GM21619 (cell line): ENCODE results near the gene NDUFB2.
A peak's percentile ranks its signal among the peaks of the same experiment; 100 is the strongest.
"Not testable (repeated sequence)": the region's sequence is repeated elsewhere in the genome, so short reads cannot be mapped to it uniquely, and the experiment has no call there.

Source experiments
- ATAC-seq: cut with Tn5 transposase; IDR thresholded peaks from one replicate; pipeline ENCODE4 v1.9.1; 2021; ENCODE audit not compliant: unreplicated experiment

Gene NDUFB2

DNA sequence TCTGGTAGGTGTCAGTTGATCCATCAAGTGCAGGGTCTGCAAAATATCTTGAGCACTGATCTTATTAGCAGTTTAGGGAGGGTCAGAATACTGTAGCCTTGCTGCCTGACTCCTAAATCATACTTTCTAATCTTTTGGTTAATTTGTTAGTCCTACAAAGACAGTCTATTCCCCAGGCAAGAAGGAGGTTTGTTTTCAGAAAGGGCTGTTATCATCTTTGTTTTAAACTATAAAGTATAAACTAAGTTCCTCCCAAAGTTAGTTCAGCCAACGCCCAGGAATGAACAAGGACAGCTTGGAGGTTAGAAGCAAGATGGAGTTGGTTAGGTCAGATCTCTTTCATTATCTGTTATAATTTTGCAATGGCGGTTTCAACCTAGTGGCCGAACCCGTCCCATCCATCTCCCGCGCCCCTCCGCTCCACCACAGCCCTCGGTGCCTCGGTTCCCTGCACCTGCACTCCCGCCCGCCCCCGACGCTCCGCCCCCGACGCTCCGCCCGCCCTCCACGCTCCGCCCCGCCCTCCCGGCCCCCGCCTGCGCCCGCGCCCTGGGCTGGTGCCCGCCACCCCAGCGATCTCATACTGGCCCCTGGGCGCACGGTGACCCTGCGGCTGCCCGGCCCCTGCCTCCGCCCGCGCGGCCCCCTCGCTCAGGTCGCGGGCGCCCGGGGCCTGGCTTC, 24.0 kb upstream of the NDUFB2 start, which contains the start of gene ADCK2:
TSS of gene ADCK2 (plus strand) at position 564 of the 681 bp plus-strand sequence. CDS start 386 bp downstream, outside the sequence.
- peak; percentile 47 for ATAC-seq

DNA sequence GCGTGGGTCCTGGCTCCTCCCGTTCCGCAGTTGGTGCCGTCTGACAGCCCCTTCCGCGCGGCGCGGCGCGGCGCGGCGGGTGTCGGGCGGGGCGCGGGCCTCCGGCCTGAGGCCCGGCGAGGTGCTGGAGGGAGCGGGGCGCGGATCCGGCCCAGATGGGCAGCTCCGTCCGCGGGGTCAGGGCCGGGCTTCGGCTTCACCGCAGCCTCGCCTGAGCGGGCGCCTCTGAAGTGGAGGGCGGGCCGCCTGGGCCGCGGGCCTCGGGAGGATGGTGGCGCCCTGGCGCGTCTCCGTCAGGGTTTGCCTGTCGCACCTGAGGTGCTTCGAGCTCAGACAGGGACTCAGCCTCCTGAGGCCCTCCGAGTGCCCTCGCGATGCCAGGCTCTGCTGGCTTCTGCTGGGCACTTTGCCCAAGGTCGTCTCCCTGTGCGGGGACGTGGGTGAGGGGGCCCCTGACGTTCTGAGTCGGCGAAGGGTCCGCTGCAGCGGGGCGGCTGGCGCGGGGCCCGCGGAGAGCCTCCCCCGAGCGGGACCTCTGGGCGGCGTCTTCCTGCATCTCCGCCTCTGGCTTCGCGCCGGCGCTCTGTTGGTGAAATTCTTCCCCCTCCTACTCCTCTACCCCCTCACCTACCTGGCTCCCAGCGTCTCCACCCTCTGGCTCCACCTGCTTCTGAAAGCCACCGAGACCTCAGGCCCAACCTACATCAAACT, 23.3 kb upstream of the NDUFB2 start:
- peak; percentile 37 for ATAC-seq

DNA sequence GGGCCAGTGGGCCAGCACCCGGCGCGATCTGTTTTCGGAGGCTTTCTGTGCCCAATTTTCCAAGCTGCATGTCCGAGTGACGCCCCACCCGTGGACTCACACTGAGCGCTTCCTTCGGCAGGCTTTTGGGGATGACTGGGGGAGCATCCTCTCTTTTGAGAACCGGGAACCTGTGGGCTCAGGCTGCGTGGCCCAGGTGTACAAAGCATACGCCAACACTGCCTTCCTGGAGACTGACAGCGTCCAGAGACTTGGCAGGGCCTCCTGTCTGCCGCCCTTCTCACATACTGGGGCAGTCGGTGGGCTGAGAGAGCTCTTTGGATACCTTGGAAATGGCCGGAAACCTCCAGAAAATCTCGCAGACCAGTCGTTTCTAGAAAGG, 22.7 kb upstream of the NDUFB2 start:
- no peak for ATAC-seq

DNA sequence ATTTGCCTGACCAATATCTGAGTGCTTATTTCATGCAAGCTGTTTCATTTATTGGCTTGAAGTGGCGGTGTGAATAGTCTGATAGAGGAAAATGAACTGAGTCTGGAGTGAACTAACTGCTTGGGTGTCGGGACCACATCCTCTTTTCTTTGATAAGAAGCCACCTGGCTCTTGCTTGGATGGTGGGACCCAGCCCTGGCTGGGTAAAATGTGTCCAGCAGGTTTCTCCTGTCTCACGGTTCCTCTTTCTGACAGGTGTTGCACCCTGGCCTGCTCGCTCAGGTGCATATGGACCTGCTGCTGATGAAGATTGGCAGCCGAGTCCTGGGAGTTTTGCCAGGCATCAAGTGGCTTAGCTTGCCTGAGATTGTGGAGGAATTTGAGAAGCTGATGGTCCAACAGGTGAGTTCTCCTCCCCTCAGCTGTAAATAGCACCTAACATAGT, 22.1 kb upstream of the NDUFB2 start:
- ATAC-seq: peak; percentile 16

DNA sequence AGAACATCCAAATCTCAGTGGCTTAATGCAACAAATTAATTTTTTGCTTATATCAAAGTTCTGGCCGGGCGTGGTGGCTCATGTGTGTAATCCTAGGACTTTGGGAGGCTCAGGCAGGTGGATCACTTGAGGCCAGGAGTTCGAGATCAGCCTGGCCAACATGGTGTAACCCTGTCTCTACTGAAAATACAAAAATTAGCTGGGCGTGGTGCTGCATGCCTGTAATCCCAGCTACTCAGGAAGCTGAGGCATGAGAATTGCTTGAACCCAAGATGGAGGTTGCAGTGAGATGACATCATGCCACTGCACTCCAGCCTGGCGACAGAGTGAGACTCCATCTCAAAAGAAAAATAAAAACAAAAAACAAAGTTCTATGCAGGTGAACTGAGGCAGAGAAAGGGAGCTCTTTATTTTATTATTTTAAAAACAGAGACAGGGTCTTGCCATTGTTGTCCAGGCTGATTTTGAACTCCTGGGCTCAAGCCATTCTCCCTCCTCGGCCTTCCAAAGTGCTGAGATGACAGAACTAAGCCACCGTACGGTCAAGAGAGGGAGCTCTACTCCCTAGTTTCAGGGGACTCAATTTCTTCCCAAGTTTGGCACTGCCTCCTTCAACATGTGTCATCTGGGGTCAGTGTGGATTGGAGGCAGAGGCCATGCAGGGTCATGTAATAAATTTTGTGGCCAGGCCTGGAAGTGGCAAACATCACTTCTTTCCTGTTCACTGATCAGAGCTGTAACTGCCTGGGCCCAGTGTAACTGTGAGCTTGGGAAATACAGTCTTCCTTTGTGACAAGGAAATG, 21.4 kb upstream of the NDUFB2 start:
- ATAC-seq: no peak

DNA sequence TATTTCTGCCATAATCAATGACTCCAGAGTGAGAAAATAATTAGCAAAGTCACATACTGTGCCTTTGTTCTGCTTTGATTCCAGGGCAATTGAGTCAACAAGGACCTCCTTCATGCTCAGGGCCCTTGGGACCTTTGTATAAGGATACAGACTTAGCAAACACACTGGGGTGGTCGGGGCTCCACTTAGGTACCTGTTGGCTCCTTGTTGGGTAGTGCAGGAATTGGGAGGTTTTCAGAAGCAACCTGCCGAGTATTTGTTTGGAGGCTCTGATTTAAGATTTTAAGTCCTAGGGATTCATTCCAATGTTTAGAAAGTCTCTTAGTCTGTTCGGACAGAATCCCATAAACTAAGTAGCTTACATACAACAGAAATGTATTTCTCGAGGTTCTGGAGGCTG, 20.8 kb upstream of the NDUFB2 start:
- ATAC-seq: no peak

DNA sequence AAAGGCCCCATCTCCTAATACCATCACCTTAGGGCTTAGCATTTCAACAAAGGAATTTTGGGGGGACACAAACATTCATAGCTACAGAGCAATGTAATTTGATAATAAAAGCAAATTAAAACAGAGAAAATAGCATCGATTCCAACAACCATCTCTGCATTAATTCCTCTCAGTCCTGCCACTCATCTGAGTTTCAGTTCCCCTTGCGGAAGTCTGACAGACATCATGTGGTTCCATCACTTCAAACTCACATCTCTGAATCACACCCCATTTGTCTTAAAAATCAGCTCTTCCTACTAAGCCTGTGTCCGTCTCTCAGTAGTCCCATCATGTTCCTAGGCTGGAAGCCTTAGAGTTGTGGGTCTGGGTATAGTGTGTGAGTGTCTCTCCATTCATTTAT, 20.2 kb upstream of the NDUFB2 start:
- ATAC-seq: peak; percentile 53

DNA sequence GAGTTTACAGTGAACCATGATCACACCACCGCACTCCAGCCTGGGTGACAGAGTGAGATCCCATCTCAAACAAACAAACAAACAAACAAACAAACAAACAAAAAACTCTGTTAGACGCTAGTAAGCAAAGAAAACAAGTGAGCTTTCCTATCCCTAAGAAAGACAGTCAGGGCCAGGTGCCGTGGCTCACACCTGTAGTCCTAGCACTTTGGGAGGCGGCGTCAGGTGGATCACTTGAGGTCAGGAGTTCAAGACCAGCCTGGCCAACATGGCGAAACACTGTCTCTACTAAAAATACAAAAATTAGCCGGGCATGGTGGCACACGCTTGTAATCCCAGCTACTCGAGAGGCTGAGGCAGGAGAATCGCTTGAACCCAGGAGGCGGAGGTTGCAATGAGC, 19.6 kb upstream of the NDUFB2 start:
- not testable (repeated sequence) for ATAC-seq

DNA sequence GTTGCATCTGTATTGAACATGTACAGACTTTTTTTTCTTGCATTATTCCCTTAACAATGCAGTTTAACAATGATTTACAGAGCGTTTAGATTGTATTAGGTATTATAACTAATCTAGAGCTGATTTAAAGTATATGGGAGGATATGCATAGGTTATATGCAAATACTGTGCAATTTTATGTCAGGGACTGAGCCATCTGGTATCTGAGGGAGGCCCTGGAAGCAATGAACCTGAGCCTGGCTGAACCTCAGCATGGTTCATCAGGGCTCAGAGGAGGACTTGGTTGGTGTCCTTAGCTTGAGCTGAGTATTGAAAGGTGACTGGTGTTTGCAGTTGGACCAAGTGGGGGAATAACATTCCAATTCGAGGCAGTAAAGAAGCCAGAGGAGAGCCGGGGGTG, 19.0 kb upstream of the NDUFB2 start:
- ATAC-seq: no peak

DNA sequence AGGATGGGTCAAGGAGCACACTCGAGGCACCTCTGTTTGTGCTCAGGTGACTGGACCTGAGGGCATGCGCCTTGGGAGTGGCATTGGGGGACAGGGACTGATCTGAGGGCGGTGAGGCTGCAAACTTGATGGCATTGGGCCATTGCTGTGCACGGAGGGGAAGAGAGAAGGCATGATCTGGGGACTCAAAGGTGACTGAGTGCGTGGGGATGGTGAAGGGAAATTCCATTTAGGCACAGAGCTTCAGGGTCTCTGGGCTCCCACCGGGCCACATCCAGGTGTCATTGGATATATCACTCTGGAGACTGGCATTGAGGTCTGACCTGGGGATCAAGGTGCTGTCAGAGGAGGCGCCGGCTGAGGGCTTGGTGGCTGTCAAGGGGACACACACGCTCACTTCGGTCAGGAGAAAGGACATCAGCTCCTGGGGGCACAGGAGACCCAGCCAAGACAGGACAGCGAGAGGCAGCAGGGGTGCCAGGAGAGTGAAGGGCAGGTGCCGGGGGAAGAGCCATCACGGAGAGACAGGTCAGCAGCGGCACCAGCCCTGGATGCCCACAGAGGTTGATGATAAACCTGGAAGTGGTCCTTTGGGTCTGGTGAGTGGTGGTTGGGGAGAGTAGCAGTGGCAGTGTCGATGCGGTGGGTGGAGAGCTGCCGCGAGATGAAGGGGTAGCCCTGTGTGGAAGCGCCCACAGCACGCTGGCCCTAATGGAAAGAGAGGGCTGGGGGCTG, 18.3 kb upstream of the NDUFB2 start:
- no peak for ATAC-seq

DNA sequence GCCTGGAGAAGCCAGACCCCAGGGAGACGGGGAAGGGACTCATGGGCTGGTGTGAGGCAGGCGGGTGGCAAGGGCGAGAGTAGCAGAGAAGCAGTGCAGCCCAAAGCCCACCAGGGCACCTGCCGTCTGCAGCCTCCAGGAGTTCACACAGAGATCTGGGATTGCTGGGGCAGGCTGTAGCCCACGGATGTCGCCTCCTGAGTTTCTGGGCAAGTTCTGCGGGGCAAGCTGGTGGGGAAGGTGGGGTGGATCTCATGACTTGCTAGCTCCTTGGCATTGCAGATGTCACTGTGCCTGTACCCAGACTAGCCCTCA, 17.7 kb upstream of the NDUFB2 start:
- no peak for ATAC-seq

DNA sequence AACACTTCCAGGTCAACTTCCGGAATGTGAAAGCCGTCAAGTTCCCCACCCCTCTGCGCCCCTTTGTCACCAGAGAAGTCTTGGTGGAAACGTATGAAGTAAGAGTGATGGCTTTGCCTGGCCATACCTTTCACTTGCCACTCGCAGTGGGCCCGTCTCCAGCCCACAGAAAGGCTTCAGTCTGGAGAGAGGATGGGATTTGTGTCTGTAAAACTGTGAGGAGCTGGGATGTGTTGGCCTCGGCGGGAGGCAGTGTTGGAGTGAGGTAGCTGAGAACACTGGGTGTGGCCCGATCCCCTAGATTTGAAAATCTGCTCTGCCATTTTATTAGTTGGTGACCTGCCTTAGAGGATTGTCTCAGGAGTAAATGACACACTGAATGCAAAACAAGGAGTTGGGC, 17.3 kb upstream of the NDUFB2 start:
- no peak for ATAC-seq

DNA sequence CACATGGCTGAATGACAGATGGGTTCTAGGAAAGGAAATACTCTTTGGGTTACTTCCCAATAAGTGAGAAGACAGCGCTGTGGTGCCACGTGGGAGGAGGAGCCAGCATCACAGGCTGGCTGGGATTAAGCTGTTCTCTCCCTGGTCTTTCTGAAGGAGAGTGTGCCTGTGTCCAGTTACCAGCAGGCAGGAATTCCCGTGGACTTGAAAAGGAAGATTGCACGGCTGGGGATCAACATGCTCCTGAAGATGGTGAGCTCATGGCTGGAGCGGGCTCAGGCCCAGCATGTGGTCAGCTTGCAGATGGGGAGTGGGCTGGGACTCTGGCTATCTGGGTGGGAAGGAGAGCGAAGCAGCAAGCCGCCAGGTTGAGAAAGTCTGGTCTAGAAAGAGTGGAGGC, 15.6 kb upstream of the NDUFB2 start:
- no peak for ATAC-seq

DNA sequence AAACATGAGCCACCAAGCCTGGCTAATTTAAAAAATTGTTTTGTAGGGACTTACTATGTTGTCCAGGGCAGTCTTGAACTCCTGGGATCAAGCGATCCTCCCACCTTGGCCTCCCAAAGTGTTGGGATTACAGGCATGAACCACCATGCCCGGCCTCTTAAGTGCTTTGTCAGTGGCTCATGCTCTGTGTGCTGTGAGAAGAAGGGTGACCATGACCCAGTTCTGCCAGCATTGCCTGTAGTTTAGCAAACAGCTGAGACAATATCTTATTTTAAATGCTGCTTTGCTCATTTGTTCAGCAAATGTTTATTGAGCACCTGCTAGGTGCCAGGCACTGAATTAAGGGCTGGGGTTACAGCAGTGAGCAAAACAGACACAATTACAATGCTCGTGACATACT, 14.7 kb upstream of the NDUFB2 start:
- ATAC-seq: no peak

DNA sequence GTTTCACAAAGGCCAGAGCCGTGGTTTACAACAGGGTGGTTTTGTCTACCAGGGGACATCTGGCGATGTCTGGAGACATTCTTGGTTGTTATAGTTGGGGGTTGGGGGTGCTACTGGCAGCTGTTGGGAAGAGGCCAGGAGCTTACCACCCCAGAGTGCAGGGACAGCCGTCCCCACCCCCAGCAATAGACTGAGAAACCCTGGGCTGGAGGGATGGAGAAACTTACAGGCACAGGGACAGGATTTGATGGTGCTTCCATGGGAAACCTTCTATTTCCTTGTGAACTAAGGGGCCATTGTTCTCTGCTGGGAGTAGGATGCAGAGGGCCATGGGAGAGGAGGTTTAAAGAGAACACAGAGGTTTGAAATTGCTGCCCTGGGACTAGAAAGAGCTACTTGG, 12.9 kb upstream of the NDUFB2 start:
- no peak for ATAC-seq

DNA sequence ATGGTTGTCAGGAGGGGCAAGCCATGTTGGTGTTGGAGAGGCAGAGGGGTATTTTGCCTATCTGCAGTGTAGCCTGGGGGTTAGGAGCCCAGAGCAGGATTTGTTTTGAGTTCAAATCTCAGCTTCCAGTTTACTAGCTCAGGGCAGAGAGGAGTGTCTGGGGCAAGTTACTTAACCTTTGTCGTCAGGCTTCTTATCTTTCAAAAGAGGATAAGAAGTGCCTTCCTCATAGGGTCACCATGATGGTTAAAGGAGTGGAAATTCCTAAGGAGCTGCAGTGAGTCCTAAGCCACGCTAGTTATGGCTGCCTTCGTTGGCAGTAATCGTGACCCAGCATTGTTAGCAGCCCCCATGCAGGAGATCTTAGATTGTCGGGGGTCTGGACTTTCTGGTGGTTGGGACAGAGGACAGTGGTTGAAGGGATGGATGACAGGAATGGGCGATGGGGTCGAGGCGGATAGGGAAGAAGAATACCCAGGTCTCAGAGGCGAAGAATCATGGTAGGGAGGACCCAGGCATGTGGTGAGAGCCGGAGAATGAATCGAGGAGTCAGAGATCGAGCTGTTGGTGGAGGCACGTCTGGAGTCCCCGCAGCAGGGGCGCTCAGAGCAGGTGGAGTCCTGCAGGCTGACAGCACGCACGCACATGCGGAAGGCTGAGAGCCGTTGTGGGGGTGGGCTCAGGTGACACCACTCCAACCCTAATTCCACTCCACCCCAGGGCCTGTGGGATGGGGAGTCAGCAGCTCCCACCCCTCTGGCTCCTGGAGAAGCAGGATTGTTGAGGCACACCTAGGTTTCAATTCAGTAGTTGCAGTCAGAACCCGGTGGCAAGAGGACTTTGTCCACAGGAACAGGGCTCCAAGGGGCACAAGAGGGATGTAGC, 12.2 kb upstream of the NDUFB2 start:
- no peak for ATAC-seq

DNA sequence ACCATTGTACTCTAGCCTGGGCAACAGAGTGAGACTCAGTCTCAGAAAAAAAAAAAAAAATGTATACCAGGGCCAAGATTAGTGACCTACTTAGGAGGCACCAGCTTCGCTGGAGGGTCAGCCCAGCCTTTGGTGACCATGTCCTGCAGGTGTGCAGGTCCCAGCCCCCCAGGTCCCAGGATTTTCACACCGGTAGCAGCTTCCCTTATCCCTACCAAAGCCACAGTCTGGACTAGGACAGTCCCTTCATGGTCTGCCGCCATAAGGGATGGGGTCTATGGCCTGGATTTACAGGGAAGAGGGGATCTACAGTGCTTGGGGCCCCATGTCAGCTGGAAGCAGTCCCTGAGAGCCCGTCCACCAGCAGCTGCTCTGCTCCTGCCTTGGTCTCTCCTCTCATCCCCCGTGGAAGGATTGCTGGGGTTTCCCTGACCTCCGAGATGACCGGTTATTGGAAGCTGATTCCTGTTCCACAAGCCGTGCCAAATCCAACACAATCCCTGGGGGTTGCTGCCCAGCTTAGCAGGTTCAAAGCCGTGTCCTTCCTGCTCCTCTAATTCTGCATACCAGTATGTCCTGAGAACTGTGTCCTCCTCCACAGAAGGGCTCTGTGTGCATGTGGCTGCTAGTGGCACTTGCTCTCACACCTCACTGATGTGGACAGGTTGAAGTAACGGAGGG, 11.0 kb upstream of the NDUFB2 start:
- ATAC-seq: no peak

DNA sequence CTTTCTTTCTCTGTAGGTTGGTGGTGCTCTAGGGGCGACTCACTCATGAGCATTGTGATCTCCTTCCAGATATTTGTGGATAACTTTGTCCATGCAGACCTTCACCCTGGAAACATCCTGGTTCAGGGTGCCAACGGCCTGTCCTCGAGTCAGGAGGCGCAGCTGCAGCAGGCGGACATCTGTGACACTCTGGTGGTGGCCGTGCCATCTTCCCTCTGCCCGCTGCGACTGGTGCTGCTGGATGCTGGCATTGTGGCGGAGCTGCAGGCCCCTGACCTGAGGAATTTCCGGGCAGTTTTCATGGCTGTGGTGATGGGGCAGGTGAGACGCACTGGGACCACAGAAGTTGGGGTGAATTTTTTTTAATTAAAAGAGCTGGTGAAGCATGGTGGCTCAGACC, 9.6 kb upstream of the NDUFB2 start:
- ATAC-seq: no peak

DNA sequence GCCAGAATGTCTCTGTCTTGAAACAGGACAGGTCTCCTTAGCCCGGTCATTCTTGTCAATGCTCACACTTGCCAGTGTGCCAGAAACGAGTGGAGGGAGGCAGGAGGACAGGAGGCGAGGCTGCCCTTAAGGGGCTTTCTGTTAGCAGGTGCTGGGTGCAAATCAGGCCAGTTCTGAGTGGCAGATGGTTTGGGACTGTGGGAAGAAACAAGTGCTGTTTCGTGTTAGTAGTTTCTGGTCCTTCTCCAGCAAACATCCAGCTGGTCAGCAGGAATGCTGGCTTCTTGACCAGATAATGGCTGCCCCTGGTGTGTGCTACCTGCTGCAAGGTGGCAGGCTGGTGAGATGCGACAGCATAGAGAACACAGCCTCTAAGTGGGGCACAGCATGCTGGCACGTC, 8.2 kb upstream of the NDUFB2 start:
- ATAC-seq: no peak
